UCSD-AML1 (cell line): ENCODE results near the gene GRIN2A.

Experiments used
- DNase-seq: peaks from one replicate; lab custom pipeline; 2025; ENCODE audit not compliant: unreplicated experiment; lab: John Stamatoyannopoulos, UW

The GRIN2A gene

DNA sequence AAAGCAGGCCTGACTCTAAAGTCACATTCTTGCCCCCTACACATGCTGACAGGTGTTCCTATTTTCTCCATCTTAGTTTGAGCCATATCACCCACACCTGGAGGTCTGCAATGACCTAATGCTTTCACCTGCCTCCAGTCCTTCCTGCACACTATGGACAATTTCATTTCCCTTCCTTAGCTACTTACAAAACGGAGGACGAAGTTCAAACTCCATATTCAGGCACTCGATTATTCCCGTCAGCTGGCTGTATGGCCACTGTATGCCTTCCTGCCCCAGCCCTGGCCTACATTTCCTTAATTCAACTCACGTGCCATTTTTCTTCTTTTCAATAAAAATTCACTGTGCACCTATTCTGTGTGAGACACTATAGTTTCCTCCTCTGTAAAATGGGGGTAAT is 44.9 kb downstream of the GRIN2A start:
- no peak for DNase-seq

DNA sequence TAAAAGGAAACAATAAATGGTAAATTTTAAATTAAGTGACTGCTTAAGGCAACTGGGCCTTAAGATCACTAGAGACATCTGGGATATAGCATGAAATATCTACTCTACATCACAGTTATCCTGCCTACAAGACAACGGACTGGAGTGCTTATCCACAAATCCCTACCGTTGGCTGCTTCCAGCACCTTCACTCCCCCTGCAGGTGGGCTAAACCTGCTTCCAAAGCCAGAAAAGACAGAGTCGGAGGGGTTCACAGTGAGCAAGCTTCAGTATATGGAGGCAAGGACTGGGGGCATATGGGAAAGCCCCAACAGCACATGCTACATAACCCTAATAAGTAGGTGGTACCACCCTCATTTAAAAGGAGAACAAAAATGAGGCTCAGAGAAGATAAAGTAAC is 45.3 kb downstream of the GRIN2A start:
- DNase-seq, result no peak

DNA sequence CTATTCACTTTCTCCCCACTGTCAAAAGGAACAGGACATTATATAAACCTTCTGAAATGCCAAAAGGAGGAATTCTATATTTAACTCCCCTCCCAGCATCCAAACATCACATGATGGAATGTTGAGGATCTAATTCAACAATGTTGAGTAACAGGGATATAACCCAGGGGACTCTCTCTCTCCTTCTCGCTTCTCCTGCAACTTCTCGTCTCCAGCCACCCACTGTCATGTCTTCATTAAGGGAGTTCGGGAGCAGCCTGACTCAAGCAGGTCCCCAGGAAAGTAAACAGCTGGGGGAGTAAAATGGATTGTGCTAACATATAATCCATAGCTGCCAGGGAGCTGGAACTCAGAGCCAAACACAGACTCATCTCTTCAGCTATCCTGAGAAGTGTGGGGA is 51.7 kb downstream of the GRIN2A start:
- no peak for DNase-seq

DNA sequence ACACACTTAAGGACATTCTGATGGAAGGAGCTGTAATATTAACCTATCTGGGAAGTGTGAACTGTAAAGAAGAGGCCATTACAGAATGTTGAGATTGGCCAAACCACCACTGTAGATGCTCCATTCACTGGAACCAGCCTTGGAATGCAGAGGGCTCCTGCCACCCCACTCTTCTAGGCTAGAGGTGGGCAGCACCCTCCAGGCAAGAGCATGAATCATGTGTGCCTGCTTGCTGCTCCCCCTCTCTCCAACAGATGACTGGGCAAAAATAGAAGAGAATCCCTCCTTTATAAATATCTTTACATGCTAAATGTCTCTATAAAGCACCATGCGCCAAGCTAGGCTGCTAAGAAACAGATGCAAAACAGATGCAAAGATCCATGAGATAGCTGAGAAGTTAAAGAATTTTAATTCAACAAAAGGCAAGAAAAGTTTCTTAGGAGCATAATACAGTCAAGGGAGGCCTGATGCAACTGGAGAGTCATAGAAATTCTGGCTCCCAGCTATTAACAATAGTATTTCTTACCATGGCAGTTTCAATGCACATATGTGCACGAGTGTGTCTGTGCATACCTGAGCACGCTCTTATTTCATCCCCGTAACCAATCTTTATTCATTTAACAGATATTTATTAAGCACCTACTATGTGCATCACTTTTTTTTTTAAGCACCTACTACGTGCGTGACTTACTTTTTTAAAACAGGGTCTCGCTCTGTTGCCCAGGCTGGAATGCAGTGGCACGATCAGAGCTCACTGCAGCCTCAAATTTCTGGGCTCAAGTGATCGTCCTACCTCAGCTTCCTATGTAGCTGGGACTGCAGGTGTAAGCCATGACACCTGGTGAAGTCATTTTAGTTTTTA is 53.6 kb downstream of the GRIN2A start:
- no peak for DNase-seq

DNA sequence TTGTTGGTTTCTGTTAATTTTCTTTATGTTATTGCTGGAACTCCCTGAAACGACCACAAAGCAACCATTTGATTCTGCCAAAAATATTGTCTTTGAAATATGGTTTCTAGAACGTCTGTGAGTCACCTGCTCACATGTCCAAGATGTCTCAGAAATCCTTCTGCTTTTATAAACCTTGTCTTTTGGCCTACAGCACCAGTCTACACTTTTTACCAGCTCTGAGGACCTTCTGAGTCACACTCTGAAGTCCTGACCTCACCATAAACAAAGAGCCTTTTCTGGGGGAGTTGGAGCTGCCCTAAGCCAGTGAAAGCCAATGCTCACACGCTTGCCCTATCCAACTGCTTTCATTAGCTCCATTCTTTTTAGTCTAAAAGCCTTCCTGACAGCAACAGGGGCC is 55.5 kb downstream of the GRIN2A start:
- no peak for DNase-seq

DNA sequence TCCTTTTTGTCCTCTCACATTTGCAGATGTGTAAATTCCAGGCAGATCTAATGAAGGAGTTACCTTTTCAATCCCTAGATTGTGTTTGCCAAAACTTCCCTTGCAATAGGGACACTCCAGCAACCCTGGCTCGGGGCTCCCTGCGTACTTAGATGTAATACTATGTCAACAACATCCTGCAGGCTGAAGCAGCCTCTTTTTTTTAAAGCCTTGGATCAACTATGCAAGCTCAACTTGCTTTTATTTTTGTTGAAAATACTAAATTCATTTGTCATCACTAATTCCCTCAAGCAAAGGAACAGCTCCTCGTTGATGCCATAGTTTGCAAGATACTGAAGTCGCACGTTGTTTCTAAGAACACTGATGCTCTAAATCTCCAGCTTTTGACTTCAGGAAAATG is 59.1 kb downstream of the GRIN2A start:
- no peak for DNase-seq

DNA sequence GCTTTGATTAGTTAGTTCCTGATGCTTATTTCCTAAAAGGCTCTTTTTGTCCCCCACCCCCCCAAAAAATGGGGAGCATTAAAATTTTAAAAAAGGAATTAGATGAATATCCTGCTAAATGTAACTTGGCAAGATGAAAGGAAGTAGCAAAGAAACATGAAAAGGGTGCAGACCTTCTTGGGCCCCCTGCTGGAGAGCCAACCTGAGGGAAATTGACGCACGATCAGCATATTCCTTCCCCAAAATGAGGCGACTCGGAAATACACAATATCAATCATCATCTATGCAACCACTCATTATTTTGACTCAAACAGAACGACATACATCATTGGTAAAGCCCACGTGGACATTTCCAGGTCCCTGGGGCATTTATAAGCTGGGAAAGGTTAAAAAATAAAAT is 59.7 kb downstream of the GRIN2A start:
- DNase-seq, result no peak

DNA sequence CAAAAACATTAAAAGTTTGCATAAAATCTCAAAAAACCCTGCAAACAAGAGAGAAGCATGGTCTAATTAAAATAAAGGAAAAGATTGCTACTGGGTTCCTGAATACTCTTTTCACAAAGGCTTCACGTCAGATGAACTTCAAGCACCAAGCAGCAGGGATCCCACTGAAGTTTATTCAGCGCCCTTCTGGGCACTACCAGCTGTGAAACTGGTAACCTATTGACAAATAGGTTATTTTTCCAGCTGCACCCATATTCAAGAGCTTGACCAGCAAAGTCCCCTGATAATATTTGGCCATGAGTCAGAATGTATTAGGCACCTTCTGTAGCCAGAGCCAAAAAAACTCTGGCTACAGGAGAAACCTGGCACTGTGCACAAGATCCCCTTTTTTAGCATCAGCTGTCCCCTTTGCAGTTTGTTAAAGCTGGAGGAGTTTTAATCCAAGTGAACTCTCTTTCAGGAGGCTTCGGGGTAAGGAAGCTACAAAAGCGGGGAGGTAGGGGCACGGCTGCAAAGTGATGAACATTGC is 60.3 kb downstream of the GRIN2A start:
- DNase-seq, result no peak

DNA sequence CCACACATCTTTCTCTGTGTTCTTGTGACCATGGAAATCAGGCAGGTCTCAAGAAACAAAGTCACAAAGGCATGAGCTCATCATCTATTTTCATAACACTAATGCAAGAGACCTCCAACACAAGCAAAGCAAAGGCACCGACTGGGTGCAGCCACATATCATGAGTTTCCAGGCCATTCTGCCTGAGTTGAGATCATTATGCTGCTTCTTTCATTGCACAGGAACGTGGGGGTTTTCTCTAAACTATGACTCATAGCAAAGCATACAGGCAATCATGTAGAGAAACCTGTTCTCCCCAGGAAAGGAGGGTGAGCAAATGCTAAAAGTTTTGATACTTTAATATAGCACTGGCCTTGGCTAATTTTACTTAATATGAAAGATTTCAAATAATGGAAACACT is 60.7 kb downstream of the GRIN2A start:
- no peak for DNase-seq

DNA sequence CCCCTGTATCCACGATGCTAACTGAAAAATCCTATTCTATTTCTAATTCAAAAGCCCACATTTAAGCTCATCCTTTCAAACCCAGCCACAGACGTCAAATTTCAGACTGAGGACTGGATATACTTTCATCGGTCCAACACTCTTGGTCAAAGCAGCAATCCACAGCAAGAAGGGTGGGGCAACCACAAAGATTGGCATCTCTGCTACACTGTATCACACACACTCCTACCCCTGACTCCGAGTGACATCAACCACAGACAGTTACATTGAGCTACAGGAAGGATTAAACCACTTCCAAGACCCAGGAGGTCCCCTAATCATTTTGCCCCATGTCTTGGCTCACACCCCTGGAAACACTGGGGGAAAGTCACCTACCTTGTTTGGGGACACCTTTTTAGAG is 61.3 kb downstream of the GRIN2A start:
- no peak for DNase-seq

DNA sequence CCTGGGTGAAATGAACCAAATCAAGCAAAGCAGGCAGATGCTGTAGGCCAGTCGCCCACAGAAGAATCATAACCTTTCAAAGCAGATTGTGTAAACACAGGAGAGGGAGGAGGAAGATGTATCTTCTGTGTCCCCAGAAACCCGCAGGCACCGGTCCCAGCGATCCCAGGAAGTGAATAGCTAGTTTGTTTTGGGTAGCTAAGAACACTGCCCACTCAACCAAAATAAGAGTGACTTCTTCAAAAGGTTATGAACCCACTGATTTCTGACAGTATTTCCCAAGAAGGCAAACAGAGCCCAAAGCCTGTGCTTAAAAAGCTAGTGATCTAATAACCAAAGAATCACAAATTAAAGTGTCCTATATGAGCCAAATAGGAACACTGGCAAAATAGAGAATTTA is 67.8 kb downstream of the GRIN2A start:
- DNase-seq, result no peak

DNA sequence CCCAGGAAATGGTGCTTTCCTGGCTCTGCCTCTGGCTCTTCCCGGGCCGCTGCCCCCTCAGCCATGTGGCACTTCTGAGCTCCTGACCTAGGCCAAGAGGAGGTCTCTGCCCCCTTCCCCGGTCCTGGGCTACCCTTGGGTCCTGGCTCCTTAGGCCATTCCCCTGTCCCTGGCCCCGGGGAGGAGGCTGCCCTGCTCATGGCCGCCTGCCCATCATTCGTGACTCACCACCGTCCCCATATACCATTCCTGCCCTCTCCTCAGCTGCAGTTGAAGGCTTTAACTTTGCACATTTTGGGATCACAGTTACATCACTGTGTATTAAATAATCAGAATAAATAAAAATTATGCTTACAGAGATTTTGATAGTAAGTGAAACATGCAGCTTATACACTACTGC is 69.0 kb downstream of the GRIN2A start:
- DNase-seq, result no peak

DNA sequence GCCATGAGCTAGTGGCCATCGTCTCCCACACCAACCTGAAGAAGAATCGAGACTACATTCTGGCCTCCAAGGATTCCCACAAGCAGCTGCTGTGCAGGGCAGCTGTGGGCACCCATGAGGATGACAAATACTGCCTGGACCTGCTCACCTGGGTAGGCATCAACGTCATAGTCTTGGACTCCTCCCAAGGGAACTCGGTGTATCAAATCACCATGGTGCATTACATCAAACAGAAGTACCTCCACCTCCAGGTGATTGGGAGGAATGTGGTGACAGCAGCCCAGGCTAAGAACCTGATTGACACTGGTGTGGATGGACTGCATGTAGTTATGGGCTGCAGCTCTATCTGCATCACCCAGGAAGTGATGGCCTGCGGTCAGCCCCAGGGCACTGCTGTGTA is 70.2 kb downstream of the GRIN2A start:
- no peak for DNase-seq

DNA sequence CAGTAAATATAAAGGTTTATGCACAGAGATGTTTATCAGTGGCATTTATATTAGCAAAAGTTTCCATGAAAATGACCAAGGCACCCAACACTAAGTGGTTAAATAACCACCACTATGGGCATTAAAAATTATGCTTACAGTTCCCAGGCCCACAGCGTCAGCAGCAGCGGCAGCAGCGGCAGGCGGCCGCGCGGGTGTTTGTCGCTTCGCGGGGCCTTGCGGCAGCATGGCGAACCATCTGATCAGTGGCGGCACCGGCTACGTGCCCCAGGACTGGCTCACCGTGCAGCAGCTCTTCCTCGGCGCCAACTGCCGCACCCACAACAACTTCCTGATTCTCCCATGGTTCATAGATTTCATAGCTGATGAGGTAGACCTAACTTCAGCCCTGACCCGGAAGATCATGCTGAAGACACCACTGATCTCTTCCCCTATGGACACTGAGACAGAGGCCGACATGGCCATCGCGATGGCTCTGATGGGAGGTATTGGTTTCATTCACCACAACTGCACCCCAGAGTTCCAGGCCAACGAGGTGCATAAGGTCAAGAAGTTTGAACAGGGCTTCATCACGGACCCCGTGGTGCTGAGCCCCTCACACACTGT is 71.0 kb downstream of the GRIN2A start:
- no peak for DNase-seq

DNA sequence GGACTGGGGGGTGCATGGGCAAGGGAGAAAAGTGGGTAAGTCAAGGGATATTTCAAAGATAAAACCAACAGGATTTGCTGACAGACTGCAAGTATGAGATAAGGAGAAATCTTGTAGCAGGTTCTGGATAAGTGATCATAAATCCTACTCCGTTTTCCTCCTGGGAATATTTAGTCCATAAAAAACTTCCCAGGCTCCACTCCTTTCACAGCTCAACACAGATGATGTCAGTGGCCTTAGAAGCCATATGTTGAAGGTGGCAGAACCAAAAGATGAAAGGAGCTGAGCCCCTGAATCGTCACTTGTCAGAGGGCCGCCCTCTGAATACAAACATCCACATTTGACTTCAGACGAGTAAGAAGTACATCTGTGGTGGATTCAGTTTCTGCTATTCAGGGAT is 71.7 kb downstream of the GRIN2A start:
- DNase-seq, result no peak

DNA sequence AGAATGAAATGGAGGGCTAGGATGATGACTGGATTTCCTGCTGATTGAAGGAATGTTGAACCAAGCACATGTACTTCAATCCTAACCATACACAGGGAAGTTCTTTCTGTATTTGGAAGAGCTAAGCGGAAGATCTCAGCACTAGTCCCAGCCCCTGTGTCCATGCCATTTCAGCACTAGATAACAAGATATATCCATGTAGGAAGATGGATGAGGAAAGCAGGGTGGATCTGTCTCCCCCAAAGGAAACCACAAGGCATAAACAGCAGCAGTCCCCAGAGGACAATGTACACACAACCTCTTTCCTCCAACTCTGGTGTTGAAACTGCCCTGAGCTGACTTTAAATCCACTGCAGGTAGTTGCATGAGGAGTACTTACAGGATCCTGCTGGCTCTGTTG is 75.1 kb downstream of the GRIN2A start:
- no peak for DNase-seq

DNA sequence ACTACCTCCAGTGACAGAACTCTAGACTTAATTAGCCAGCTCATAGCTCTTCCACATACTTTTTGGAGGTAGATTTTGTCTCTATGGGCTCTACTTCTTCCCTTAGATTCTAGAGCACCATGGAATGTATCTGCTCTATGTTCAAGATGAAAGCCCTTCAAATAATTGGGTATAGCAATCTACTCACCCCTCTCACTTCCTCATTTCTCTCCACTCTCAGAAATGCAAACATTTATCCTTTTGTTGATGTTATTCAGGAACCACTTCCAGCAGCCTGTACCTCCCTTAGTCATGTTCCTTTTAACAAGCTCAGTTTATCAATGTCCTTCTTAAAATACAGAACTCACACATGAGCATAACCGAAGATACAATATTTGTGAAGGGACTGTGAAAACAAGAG is 78.5 kb downstream of the GRIN2A start:
- no peak for DNase-seq

DNA sequence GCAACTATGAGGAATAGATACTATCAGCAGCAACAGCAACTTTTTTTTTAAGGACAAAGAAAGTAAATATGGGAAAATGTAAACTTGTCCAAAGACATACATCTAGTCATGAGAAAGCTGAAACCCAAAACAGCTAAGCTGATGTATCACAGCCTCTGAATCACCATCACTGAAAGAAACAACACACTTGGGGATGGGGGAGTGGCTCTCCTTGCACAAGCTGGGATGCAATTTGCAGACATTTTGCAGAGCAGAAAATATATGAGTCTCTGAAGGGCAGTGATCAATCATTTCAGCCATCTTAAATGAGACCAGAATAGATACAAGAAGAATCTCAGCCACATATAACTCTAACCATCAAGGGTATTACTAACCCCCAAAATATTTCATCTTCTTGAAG is 79.1 kb downstream of the GRIN2A start:
- no peak for DNase-seq

DNA sequence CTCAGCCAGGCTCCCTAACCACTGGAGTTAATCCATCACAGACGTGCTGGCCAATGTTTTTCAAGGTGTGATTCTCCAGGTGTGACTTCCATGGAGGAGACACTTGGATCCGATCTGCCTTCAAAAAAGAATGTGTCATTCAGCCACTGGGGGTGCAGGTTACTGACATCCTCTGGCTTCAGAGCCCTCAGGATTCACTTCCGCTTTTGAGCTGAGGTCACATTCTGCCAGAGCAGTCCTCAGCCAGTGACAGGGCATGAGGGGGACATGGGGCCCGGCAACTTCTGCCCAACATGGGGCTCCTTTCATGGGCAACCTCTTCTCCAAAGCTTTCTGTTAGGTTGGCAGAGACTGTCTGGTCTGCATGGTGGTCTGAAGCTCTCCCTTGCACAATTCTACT is 81.4 kb downstream of the GRIN2A start:
- no peak for DNase-seq

DNA sequence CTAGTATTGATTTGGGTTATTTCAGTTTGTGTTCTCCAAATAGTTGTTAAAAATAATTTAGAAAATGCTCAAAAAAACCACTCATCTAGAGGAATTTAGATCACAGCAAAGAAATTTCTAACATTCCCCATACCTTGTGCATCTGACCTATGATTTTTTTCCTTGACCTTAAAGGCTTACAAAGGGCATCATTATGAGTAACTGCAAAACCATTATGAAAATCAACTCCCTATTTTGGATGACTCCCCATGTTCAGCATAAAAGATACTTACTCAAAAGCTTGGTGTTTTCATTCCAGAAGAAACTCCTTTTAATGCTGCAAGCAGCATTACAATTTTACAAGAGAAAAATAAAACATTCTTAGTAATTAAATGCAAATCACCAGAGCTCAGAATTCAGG is 83.2 kb downstream of the GRIN2A start:
- DNase-seq, result no peak

DNA sequence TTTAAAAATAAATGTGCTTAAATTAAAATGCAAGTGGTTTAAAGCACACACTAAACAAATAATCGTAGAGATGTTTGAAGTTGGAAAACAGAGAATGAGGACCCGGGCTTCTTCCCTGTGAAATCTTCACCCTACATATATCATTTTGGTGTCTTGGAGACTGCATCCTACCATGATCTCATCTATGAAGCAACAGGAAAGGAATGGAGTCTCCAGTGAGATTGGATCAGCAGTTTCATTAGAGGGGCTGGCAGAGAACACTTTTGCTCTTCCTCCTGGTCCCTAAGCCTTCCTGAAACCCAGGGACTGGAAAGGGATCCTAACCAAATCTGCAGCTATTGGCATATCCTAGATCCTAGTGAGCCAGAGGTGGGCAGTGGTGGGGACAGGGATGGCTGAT is 85.0 kb downstream of the GRIN2A start:
- no peak for DNase-seq

DNA sequence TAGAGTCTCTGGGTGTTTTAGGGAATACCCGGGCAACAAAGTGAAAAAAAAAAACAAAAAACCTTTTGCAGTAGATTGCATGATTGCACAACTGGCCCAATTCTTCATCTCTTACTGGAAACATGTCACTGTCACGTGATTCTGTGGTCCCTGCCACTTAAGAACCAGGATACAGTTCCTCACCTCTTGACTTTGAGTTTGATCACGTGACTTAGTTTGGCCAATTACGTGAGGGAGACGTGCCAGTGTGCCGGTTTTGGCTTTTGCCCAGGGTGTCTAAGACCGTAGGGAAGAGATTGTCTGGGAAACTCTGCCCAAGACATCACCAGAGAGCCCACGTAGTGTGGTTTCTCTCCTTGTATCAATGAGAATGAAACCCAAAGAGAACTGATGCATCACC is 88.7 kb downstream of the GRIN2A start:
- no peak for DNase-seq

DNA sequence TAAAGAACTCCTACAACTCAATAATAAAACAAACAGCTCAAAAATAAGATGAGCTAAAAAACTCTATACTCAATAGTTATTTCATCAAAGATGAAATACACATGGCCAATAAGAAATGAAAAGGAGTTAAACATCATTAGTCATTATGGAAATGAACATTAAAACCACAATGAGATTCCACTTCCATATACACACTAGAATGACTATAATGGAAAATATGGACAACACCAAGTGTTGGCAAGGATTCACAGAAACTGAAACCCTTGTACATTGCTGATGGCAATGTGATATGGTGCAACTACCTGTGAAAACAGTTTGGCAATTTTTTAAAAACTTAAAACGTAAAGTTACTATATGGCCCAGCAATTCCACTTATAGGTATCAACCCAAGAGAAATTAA is 91.4 kb downstream of the GRIN2A start:
- DNase-seq, result no peak
